Regular cardiac myocyte (primary cell): ENCODE data around the gene MAGEE2. TPM values are rescaled to one million over a fixed set of nuclear protein-coding genes. Genes with fewer than 3 reads are reported as not detected.

Experiments
- total RNA-seq: library from RNA; depleted of rRNA; stranded (reverse); fragments of >200 nt; gene quantifications from 2 replicates; pipeline ENCODE4 v1.2.3, GENCODE V29; 2014

The MAGEE2 gene, protein sequence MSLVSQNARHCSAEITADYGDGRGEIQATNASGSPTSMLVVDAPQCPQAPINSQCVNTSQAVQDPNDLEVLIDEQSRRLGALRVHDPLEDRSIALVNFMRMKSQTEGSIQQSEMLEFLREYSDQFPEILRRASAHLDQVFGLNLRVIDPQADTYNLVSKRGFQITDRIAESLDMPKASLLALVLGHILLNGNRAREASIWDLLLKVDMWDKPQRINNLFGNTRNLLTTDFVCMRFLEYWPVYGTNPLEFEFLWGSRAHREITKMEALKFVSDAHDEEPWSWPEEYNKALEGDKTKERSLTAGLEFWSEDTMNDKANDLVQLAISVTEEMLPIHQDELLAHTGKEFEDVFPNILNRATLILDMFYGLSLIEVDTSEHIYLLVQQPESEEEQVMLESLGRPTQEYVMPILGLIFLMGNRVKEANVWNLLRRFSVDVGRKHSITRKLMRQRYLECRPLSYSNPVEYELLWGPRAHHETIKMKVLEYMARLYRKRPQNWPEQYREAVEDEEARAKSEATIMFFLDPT
- not detected in 2 replicates for total RNA-seq

DNA sequence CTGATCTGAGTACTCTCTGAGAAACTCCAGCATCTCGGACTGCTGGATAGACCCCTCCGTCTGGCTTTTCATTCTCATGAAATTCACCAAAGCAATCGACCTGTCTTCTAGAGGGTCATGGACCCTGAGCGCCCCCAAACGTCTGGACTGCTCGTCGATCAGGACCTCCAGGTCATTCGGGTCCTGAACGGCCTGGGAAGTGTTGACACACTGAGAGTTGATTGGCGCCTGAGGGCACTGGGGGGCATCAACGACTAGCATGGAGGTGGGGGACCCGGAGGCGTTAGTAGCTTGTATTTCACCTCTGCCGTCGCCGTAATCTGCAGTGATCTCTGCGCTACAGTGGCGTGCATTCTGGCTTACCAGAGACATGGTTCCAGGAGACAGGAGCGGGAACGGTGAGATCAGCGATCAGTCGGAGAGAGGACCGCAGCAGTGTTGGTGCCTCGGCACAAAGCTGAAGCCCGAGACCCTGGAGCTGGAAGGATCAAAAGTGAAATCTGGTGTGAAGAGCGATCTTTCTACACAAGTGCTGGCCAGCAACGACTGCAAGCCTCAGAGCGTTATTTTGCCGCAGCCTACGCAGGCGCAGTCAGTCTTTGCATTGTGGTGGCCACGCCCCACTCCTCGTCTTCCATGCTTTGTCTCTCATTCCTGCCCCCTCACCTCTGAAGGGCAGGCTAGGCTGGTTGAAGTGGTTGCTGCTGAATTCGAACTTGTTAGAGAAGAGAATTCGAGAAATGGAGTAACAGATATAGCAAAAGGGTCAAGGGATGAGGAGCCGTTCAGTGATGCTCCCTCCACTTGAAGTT lies at the start of gene MAGEE2:
Gene MAGEE2 (minus strand): TSS at position 575 of the 812 bp plus-strand sequence. CDS start 203 bp downstream, at position 372.

